A673 (cell line): ENCODE measurements around the gene LYSMD4. TPM values are rescaled to one million over a fixed set of nuclear protein-coding genes. Genes with fewer than 3 reads are reported as not detected.

ENCODE experiments used
- BruUV-seq: library from RNA; stranded (reverse); fragments of 400-500 nt; replicated peaks from 2 replicates; lab custom pipeline; 2021; lab: Mats Ljungman, UMichigan
- CTCF ChIA-PET: fragments of 300-600 bp; sonication (Branson Sonifier 250); formaldehyde crosslinking; loops from one replicate; lab custom pipeline; 2022; ENCODE audit warnings: antibody characterized with exemption; lab: Charles Lee
- POLR2A ChIA-PET: fragments of 300-600 bp; sonication (Branson Sonifier 250); formaldehyde crosslinking; loops from one replicate; lab custom pipeline; 2022; ENCODE audit warnings: antibody characterized with exemption; ENCODE audit not compliant: low non-redundant PET; lab: Charles Lee
- DNase-seq: peaks from one replicate; pipeline ENCODE4 v3.0.0-alpha.2; 2015; ENCODE audit warnings: low spot score
- H3K27ac ChIP-seq: fragments of 200-600 bp; sonication (generic); 2 replicates; pipeline ENCODE4 v1.5.1; 2016; ENCODE audit warnings: mixed run types, low read depth, mild to moderate bottlenecking, mixed read lengths, antibody characterized with exemption, low read length; ENCODE audit not compliant: poor library complexity, severe bottlenecking
- H3K27me3 ChIP-seq: fragments of 200-600 bp; sonication (generic); replicated peaks from 2 replicates; pipeline ENCODE4 v1.6.1; 2017; ENCODE audit warnings: mixed run types, low read depth, mild to moderate bottlenecking, mixed read lengths, antibody characterized with exemption, low read length; ENCODE audit not compliant: insufficient read depth, poor library complexity
- H3K36me3 ChIP-seq: fragments of 200-600 bp; sonication (generic); 2 replicates; pipeline ENCODE4 v1.6.1; 2016; ENCODE audit warnings: mixed run types, mild to moderate bottlenecking, mixed read lengths, antibody characterized with exemption, low read length; ENCODE audit not compliant: insufficient read depth, poor library complexity, severe bottlenecking
- H3K4me1 ChIP-seq: fragments of 200-600 bp; sonication (generic); 2 replicates; pipeline ENCODE4 v1.6.1; 2017; ENCODE audit warnings: mixed run types, mild to moderate bottlenecking, mixed read lengths, antibody characterized with exemption, low read length; ENCODE audit not compliant: insufficient read depth, poor library complexity, severe bottlenecking
- H3K4me3 ChIP-seq: fragments of 200-600 bp; sonication (generic); 2 replicates; pipeline ENCODE4 v1.5.1; 2016; ENCODE audit warnings: low read depth, mixed run types, mild to moderate bottlenecking, mixed read lengths, low read length; ENCODE audit not compliant: poor library complexity, severe bottlenecking
- H3K9me3 ChIP-seq: fragments of 200-600 bp; sonication (generic); 2 replicates; pipeline ENCODE4 v1.6.1; 2016; ENCODE audit warnings: mixed run types, low read depth, mild to moderate bottlenecking, mixed read lengths, antibody characterized with exemption, low read length; ENCODE audit not compliant: poor library complexity, severe bottlenecking
- EZH2 ChIP-seq: fragments of 200-600 bp; sonication (generic); IDR thresholded peaks from 2 replicates; pipeline ENCODE4 v1.6.1; 2017; ENCODE audit warnings: borderline replicate concordance, low read depth, mild to moderate bottlenecking, mixed read lengths, antibody characterized with exemption, low read length; ENCODE audit not compliant: poor library complexity, severe bottlenecking
- intact Hi-C: fragments of 100-400 bp; cut with micrococcal nuclease; formaldehyde crosslinking; loops from one replicate; pipeline ENCODE4 v1.10.0; 2022; ENCODE audit not compliant: unreplicated experiment
- total RNA-seq: library from RNA; stranded (reverse); gene quantifications from 2 replicates; pipeline ENCODE4 v1.2.3, GENCODE V29; 2021
- TF ChIP-seq, protein P1 (sequence below): fragments of 300-800, 200-600 bp; sonication (generic); conservative IDR thresholded peaks from 2 replicates; pipeline ENCODE4 v1.5.1; 2017; ENCODE audit warnings: low read depth, mild to moderate bottlenecking, antibody characterized with exemption, low read length, moderate library complexity, mixed read lengths

LYSMD4 gene
- total RNA-seq, 1 experiment from 2014 or later: 5.8 TPM

DNA sequence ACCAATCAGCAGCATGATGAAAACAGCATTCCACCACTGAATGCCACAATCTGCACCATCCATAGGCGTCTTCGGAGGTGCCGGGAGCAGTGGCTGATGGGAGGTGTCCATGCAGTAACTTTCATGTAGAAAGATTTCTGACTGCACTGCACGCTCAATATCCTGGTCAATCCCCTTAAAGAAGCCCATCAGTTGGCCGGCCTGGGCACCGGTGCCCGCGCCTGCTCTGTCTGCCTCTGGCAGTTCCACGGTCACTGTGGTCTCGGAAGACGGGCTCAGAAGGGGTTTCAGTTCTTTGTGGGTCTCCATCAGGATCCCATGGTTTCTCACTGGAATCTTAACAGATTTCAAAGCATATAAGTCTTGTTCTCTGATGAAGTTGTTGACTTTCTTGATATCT is 3.9 kb downstream of the LYSMD4 start:
- intact Hi-C loops: no loop called here
- CTCF ChIA-PET: interaction anchor here (0.7 kb wide), 1 partner anchor 25 kb away, joined by 4 read pairs; no protein-coding TSS in a partner anchor
- DNase-seq: no peak
- H3K9me3 ChIP-seq: no peaks in the 10 kb centered on the region
- no TSS peak for BruUV-seq
- peaks cover 3% of the 10 kb centered on the region for H3K36me3 ChIP-seq
- POLR2A ChIA-PET: no interaction called here
- H3K4me3 ChIP-seq: no peak overlapping the region
- H3K27ac ChIP-seq: no peak overlapping the region
- TF ChIP-seq, protein P1, sequence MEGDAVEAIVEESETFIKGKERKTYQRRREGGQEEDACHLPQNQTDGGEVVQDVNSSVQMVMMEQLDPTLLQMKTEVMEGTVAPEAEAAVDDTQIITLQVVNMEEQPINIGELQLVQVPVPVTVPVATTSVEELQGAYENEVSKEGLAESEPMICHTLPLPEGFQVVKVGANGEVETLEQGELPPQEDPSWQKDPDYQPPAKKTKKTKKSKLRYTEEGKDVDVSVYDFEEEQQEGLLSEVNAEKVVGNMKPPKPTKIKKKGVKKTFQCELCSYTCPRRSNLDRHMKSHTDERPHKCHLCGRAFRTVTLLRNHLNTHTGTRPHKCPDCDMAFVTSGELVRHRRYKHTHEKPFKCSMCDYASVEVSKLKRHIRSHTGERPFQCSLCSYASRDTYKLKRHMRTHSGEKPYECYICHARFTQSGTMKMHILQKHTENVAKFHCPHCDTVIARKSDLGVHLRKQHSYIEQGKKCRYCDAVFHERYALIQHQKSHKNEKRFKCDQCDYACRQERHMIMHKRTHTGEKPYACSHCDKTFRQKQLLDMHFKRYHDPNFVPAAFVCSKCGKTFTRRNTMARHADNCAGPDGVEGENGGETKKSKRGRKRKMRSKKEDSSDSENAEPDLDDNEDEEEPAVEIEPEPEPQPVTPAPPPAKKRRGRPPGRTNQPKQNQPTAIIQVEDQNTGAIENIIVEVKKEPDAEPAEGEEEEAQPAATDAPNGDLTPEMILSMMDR: no peak
- TF ChIP-seq EZH2: no peak
- H3K27me3 ChIP-seq: no peaks in the 10 kb centered on the region
- peaks cover 4% of the 10 kb centered on the region for H3K4me1 ChIP-seq

DNA sequence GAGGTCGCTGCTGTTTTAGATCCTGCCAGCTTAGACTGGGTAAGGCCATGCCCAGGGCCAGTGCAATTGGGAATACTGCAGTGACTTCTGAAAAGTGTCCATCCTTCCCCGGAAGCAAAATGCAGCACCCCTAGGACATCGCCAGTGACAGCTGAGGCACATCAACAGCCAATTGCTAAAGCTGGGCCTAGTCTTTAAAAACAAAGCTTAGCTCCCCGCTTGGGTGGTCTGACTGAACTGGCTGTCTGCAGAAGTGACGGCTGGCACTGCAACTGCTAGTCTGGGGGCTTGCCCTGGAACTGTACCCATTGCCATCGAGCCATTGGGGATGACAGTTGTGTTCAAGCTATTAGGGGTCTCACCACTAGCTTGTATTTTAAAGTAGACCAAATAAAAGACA is 4.3 kb downstream of the LYSMD4 start:
- no peaks in the 10 kb centered on the region for H3K9me3 ChIP-seq
- CTCF ChIA-PET: interaction anchor here (2.0 kb wide), 1 partner anchor 25 kb away, joined by 5 read pairs; no protein-coding TSS in a partner anchor
- intact Hi-C loops: no loop called here
- no peak for DNase-seq
- BruUV-seq: no TSS peak
- POLR2A ChIA-PET: no interaction called here
- TF ChIP-seq, protein P1: no peak
- no peak for TF ChIP-seq EZH2
- no peak overlapping the region for H3K4me3 ChIP-seq
- H3K4me1 ChIP-seq: peaks cover 4% of the 10 kb centered on the region
- H3K27me3 ChIP-seq: no peaks in the 10 kb centered on the region
- H3K36me3 ChIP-seq: peaks cover 3% of the 10 kb centered on the region
- H3K27ac ChIP-seq: no peak overlapping the region

DNA sequence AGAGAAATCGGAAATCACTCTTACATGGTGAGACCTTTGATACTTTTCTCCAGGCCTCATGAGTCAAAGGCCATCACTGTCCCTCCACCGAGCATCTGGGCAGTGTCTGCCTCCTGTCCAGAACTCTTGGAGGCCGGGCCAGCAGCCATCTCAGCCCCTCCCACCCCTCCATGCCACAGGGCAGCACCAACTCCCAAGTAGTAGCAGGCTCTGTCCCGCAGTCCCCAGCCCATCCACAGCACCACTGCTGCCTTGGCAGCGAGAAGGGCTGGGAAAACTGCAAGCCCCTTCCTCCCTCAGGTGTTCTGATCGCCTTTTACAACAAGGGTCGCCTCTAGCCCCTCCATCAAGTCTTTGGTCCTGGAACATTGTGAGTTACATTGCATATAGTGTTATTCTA is 5.5 kb downstream of the LYSMD4 start:
- H3K4me1 ChIP-seq: no peaks in the 10 kb centered on the region
- peaks cover 3% of the 10 kb centered on the region for H3K36me3 ChIP-seq
- no peaks in the 10 kb centered on the region for H3K27me3 ChIP-seq
- ChIA-PET CTCF (interaction anchor here (2.0 kb wide), 1 partner anchor 23 kb away, joined by 5 read pairs; no protein-coding TSS in a partner anchor), POLR2A (no interaction called here)
- no peak overlapping the region for H3K27ac ChIP-seq
- TF ChIP-seq, protein P1: no peak
- TF ChIP-seq EZH2: no peak
- H3K9me3 ChIP-seq: no peaks in the 10 kb centered on the region
- intact Hi-C loops: no loop called here
- H3K4me3 ChIP-seq: no peak overlapping the region
- no TSS peak for BruUV-seq
- DNase-seq: no peak
